ENCODE results near the gene FAM227B. TPM values are rescaled to one million over a fixed set of nuclear protein-coding genes. Genes with fewer than 3 reads are reported as not detected.

FAM227B gene
- total RNA-seq, 2 donors from 2014 or later, result 7.5 to 14.4 TPM

DNA sequence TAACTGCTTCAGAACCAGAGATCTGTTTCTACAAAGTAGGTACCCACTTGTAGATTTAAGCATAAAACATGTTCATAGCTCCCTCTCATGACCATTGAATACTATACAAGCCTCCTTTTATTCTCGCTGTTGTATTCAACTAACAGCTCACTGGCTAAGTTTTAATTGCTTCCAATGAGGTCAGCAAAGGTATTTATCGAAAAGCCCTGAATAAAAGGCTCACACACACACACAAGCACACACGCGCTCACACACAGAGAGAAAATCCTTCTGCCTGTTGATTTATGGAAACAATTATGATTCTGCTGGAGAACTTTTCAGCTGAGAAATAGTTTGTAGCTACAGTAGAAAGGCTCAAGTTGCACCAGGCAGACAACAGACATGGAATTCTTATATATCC is 197.6 kb downstream of the FAM227B start, which contains the start of gene FGF7:
TSS of gene FGF7 (plus strand) at position 222 of the 400 bp plus-strand sequence. CDS start 1,056 bp downstream, outside the sequence.
- no peak for DNase-seq (ENCODE audit: low spot score)
- Histone ChIP-seq H3K4me1 (peaks cover 0 to 5% of the 10 kb centered on the region in 2 donors), H3K27me3 (no peaks in the 10 kb centered on the region), H3K27ac (peak within 1 kb of the TSS; percentile 44 to 86), H3K36me3 (no peaks in the 10 kb centered on the region), H3K9me3 (no peaks in the 10 kb centered on the region), H3K4me3 (peak within 1 kb of the TSS; percentile 40 to 44)
- TF ChIP-seq, protein P1, sequence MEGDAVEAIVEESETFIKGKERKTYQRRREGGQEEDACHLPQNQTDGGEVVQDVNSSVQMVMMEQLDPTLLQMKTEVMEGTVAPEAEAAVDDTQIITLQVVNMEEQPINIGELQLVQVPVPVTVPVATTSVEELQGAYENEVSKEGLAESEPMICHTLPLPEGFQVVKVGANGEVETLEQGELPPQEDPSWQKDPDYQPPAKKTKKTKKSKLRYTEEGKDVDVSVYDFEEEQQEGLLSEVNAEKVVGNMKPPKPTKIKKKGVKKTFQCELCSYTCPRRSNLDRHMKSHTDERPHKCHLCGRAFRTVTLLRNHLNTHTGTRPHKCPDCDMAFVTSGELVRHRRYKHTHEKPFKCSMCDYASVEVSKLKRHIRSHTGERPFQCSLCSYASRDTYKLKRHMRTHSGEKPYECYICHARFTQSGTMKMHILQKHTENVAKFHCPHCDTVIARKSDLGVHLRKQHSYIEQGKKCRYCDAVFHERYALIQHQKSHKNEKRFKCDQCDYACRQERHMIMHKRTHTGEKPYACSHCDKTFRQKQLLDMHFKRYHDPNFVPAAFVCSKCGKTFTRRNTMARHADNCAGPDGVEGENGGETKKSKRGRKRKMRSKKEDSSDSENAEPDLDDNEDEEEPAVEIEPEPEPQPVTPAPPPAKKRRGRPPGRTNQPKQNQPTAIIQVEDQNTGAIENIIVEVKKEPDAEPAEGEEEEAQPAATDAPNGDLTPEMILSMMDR (IDR thresholded peaks at IDR 0.05), result no peak

DNA sequence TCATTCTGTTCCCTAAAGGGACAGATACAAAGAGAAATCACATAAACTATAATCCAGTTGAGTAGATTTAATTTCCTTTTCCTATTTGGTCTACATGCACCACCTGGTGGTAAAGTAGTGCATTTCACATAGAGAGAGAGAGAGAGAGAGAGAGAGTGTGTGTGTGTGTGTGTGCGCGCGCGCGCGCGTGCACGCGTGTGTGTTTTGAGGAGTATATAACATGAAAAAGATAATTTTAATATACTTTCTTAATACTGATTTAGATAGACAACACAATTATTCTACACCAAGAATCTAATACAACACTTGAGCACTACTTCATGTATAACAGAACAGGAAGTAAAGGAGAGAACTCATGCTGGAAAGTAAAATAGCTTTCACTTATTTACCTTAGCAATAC is 198.6 kb downstream of the FAM227B start:
- DNase-seq (ENCODE audit: low spot score), result peak; percentile 62
- Histone ChIP-seq H3K4me3 (peak overlapping the region; percentile 8 to 13), H3K36me3 (no peaks in the 10 kb centered on the region), H3K4me1 (peaks cover 0 to 2% of the 10 kb centered on the region in 2 donors), H3K27me3 (no peaks in the 10 kb centered on the region), H3K27ac (peak overlapping the region in 1 of 2 donors; percentile 86), H3K9me3 (no peaks in the 10 kb centered on the region)
- TF ChIP-seq, protein P1 (IDR thresholded peaks at IDR 0.05), result peak; percentile 60 to 83

DNA sequence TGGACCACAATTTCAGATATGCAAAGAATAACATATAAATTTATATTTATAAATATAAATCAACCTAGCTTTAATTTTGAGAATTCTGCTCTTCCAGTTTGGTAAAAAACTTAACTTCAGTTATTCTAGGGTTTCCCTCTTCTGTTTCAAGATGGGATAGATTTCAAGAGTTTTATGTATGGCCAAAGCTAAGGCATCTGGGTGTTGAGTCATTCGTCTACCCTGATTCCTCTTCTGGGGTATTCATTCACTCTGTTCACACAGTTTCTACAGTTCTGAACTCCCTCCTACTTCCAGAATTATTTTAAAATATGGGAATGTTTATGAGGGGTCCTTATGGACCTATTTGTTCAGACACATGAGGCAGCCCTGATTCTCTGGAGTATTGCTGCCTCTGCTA is 201.8 kb downstream of the FAM227B start:
- DNase-seq (ENCODE audit: low spot score), result no peak
- Histone ChIP-seq H3K4me3 (no peak overlapping the region), H3K4me1 (no peaks in the 10 kb centered on the region), H3K27me3 (no peaks in the 10 kb centered on the region), H3K9me3 (no peaks in the 10 kb centered on the region), H3K27ac (no peak overlapping the region), H3K36me3 (no peaks in the 10 kb centered on the region)
- TF ChIP-seq, protein P1 (IDR thresholded peaks at IDR 0.05), result no peak

DNA sequence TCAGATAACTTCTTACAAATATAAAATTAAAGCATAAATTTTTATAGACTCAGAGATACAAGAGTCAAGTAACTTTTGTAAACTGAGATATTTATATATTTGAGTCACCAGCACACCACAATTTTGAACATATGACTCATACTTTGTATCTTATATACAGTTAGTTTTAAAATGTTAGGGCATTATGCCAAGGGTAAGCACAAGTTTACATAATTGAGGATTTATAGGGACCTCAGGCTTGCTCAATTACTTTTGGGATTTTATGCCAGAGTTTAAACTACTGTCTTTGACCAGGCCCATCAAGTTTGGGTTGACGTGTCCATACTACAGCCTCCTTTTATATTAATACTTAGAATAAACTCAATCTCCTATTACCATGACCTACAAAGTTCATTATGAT is 205.0 kb downstream of the FAM227B start:
- no peak overlapping the region for H3K27ac ChIP-seq
- H3K4me3 ChIP-seq, result no peak overlapping the region
- TF ChIP-seq, protein P1 (IDR thresholded peaks at IDR 0.05), result no peak

DNA sequence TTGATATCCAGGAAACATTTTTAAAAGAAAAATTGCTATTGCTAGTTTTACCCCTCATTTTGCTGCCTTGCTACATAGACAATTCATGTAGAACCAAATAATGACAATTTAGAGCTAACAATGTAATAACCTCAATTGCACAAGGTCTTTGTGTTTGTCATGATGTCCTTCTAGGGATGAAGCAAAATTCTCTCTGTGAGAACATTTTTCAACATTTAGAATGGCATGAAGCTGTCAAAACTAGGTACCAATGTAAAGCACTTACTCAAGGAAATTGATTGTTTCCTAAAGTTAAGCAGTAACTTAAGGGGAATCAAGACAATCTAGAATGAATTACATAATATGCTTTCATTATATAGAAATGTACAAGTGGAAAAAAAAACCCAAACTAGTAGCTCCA is 205.5 kb downstream of the FAM227B start:
- Histone ChIP-seq H3K9me3 (no peaks in the 10 kb centered on the region), H3K4me1 (no peaks in the 10 kb centered on the region), H3K36me3 (no peaks in the 10 kb centered on the region), H3K27me3 (no peaks in the 10 kb centered on the region), H3K27ac (no peak overlapping the region), H3K4me3 (no peak overlapping the region)
- TF ChIP-seq, protein P1 (IDR thresholded peaks at IDR 0.05), result no peak
- no peak for DNase-seq (ENCODE audit: low spot score)

More for the DNA sequence above, 205.0 kb downstream of the FAM227B start:
- Histone ChIP-seq H3K36me3 (no peaks in the 10 kb centered on the region), H3K4me1 (no peaks in the 10 kb centered on the region), H3K27me3 (no peaks in the 10 kb centered on the region), H3K9me3 (no peaks in the 10 kb centered on the region)
- DNase-seq (ENCODE audit: low spot score), result no peak

DNA sequence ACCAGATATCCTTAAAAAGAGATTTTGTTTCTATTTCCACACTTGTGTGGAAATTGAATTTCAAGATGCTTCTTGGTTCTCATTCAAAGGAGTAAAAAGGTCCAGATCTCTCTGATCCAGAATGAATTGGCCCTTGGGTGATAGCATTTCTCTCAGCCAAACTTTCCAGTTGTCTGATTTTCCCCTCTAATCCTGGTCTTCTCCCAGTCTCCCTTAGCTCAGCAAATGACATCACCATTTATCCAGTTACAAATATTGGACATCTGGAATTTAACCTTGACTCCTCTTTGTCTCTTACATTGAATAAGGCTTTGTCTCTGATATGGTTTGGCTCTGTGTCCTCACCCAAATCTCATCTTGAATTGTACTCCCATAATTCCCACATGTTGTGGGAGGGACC is 207.8 kb downstream of the FAM227B start:
- no peaks in the 10 kb centered on the region for H3K9me3 ChIP-seq
- DNase-seq (ENCODE audit: low spot score), result no peak
- no peak overlapping the region for H3K4me3 ChIP-seq
- no peaks in the 10 kb centered on the region for H3K4me1 ChIP-seq
- TF ChIP-seq, protein P1 (IDR thresholded peaks at IDR 0.05), result no peak
- no peaks in the 10 kb centered on the region for H3K27me3 ChIP-seq
- H3K27ac ChIP-seq, result no peak overlapping the region
- no peaks in the 10 kb centered on the region for H3K36me3 ChIP-seq

Measured in right atrium auricular region (tissue), 2 donors.